MM.1S (cell line): Measurements from ENCODE around the gene CD38.

Experiments
- CTCF ChIP-seq: fragments of 300-600 bp; sonication (generic); IDR thresholded peaks from 2 replicates; pipeline ENCODE4 v1.5.1; 2016; ENCODE audit warnings: antibody characterized with exemption, low read length, mixed read lengths
- EZH2 ChIP-seq: fragments of 300-600 bp; sonication (generic); optimal IDR thresholded peaks from 2 replicates; pipeline ENCODE3; 2017; ENCODE audit warnings: low read depth, mild to moderate bottlenecking, antibody characterized with exemption, low read length, mixed read lengths
- EZH2phosphoT487 ChIP-seq: fragments of 300-600 bp; sonication (generic); IDR thresholded peaks from 2 replicates; pipeline ENCODE4 v1.6.1; 2018; ENCODE audit warnings: antibody characterized with exemption, low read length

- TF ChIP-seq CTCF = no peak
- no peak for TF ChIP-seq EZH2
- no peak for TF ChIP-seq EZH2phosphoT487
These were observed 5.5 kb downstream of the CD38 start for GRCh38 chr4:15783676-15784075.
